ENCODE results near the gene OR10Z1.

OR10Z1 gene, protein sequence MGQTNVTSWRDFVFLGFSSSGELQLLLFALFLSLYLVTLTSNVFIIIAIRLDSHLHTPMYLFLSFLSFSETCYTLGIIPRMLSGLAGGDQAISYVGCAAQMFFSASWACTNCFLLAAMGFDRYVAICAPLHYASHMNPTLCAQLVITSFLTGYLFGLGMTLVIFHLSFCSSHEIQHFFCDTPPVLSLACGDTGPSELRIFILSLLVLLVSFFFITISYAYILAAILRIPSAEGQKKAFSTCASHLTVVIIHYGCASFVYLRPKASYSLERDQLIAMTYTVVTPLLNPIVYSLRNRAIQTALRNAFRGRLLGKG

DNA sequence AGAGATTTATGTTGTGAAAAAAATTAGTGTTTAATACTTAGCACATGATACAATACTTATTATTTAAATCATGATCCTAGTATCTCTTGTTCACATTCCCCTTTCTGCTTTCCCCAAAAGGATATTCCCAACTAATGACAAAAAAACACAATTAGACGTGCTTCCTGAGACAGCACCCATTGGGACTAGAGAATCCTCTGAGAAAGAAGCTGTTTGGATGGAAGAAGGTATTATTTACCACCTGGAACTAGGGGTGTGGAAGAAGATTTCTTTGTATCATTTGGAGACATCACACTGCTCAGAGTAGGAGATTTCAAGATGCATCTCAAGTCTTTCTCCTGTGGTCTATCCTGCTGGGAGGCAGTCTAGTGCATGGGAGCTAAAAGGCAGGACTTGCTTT, at the start of gene OR10Z1:
TSS of gene OR10Z1 (plus strand) at position 301 of the 400 bp plus-strand sequence. CDS start 1,171 bp downstream, outside the sequence.
- Histone ChIP-seq H3K79me2 (ENCODE audit: insufficient read depth, low read length) (no peaks in the 10 kb centered on the region), H4K20me1 (ENCODE audit: insufficient read depth, low read length) (no peaks in the 10 kb centered on the region), H3F3A (ENCODE audit: insufficient read depth, low read length) (no peaks in the 10 kb centered on the region), H3K4me3 (ENCODE audit: low read depth, low read length, poor library complexity, severe bottlenecking) (no peak within 1 kb of the TSS), H3K9me2 (ENCODE audit: low read depth, low read length) (no peaks in the 10 kb centered on the region), H3K27ac (ENCODE audit: low read depth, low read length, poor library complexity, severe bottlenecking) (no peak within 1 kb of the TSS), H3K27me3 (ENCODE audit: insufficient read depth, low read length) (no peaks in the 10 kb centered on the region), H3K4me2 (ENCODE audit: low read length) (no peak within 1 kb of the TSS), H2AFZ (ENCODE audit: low read length) (no peak within 1 kb of the TSS), H3K9ac (ENCODE audit: low read length) (no peak within 1 kb of the TSS), H3K4me1 (ENCODE audit: insufficient read depth, low read length, severe bottlenecking) (no peaks in the 10 kb centered on the region), H3K9me3 (ENCODE audit: low read length) (no peaks in the 10 kb centered on the region), H3K36me3 (ENCODE audit: insufficient read depth, low read length) (no peaks in the 10 kb centered on the region)
- TF ChIP-seq, protein P1, sequence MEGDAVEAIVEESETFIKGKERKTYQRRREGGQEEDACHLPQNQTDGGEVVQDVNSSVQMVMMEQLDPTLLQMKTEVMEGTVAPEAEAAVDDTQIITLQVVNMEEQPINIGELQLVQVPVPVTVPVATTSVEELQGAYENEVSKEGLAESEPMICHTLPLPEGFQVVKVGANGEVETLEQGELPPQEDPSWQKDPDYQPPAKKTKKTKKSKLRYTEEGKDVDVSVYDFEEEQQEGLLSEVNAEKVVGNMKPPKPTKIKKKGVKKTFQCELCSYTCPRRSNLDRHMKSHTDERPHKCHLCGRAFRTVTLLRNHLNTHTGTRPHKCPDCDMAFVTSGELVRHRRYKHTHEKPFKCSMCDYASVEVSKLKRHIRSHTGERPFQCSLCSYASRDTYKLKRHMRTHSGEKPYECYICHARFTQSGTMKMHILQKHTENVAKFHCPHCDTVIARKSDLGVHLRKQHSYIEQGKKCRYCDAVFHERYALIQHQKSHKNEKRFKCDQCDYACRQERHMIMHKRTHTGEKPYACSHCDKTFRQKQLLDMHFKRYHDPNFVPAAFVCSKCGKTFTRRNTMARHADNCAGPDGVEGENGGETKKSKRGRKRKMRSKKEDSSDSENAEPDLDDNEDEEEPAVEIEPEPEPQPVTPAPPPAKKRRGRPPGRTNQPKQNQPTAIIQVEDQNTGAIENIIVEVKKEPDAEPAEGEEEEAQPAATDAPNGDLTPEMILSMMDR (IDR thresholded peaks at IDR 0.05; ENCODE audit: low read length) = no peak
- no peak for TF ChIP-seq EZH2 (IDR thresholded peaks at IDR 0.05; ENCODE audit: borderline replicate concordance, low read length)

DNA sequence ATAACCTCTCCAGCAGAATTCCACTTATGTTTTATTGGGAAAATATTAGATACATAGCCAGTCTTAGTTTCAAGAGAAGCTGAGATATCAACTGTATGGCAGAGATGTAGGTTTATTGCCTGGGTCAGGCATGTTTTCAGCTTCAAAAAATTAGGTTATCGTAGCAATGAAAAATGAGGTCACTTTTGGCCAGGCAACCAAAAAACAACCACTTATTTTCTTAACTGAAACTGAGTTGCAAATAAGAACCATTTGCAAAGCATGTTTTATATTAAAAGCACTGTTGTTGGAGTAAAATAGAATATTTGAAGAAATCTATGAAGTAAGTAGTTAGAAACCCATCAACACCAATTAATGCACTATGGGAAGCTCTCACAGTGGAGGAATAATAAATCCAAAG, 45.4 kb upstream of the OR10Z1 start:
- Histone ChIP-seq H3K9ac (ENCODE audit: low read length) (no peak overlapping the region), H2AFZ (ENCODE audit: low read length) (no peak overlapping the region), H3K79me2 (ENCODE audit: insufficient read depth, low read length) (no peaks in the 10 kb centered on the region), H4K20me1 (ENCODE audit: insufficient read depth, low read length) (no peaks in the 10 kb centered on the region), H3K9me2 (ENCODE audit: low read depth, low read length) (no peaks in the 10 kb centered on the region), H3K36me3 (ENCODE audit: insufficient read depth, low read length) (no peaks in the 10 kb centered on the region), H3K4me2 (ENCODE audit: low read length) (no peak overlapping the region), H3K27me3 (ENCODE audit: insufficient read depth, low read length) (no peaks in the 10 kb centered on the region), H3K9me3 (ENCODE audit: low read length) (no peaks in the 10 kb centered on the region), H3K4me1 (ENCODE audit: insufficient read depth, low read length, severe bottlenecking) (peaks cover 4% of the 10 kb centered on the region), H3F3A (ENCODE audit: insufficient read depth, low read length) (no peaks in the 10 kb centered on the region; the same call in 1 of the 2 replicates), H3K27ac (ENCODE audit: low read depth, low read length, poor library complexity, severe bottlenecking) (no peak overlapping the region), H3K4me3 (ENCODE audit: low read depth, low read length, poor library complexity, severe bottlenecking) (no peak overlapping the region)
- TF ChIP-seq, protein P1 (IDR thresholded peaks at IDR 0.05; ENCODE audit: low read length) = no peak
- TF ChIP-seq EZH2 (IDR thresholded peaks at IDR 0.05; ENCODE audit: borderline replicate concordance, low read length) = no peak

DNA sequence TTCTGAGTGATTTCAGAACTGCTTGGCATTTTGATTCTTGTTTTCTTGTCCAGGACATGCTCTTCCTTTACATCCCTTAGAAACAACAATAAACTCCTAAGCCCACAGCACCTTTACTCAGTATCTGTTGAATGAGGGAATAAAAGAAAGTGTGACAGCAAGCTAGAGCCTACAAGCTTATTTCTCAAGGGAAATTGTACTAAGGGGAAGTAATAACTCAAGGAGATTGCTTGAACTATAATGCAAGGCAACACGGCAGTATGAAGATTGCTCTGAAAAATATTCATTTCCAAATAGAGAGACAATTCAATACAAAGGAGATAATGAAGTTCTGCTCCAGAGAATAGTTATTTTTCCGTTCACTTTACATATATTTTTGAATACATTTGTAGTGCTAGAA, 41.2 kb upstream of the OR10Z1 start:
- Histone ChIP-seq H3K27me3 (ENCODE audit: insufficient read depth, low read length) (no peaks in the 10 kb centered on the region), H3K4me2 (ENCODE audit: low read length) (no peak overlapping the region)

More for the DNA sequence above, 41.2 kb upstream of the OR10Z1 start:
- H3K9me2 ChIP-seq (ENCODE audit: low read depth, low read length) = no peaks in the 10 kb centered on the region
- no peak overlapping the region for H3K27ac ChIP-seq (ENCODE audit: low read depth, low read length, poor library complexity, severe bottlenecking)
- peaks cover 6% of the 10 kb centered on the region for H3K4me1 ChIP-seq (ENCODE audit: insufficient read depth, low read length, severe bottlenecking)
- H3K4me3 ChIP-seq (ENCODE audit: low read depth, low read length, poor library complexity, severe bottlenecking) = no peak overlapping the region
- no peaks in the 10 kb centered on the region for H3K9me3 ChIP-seq (ENCODE audit: low read length)
- H3K79me2 ChIP-seq (ENCODE audit: insufficient read depth, low read length) = no peaks in the 10 kb centered on the region
- H2AFZ ChIP-seq (ENCODE audit: low read length) = no peak overlapping the region
- H3K36me3 ChIP-seq (ENCODE audit: insufficient read depth, low read length) = no peaks in the 10 kb centered on the region
- H4K20me1 ChIP-seq (ENCODE audit: insufficient read depth, low read length) = no peaks in the 10 kb centered on the region
- no peak overlapping the region for H3K9ac ChIP-seq (ENCODE audit: low read length)
- no peak for TF ChIP-seq EZH2 (IDR thresholded peaks at IDR 0.05; ENCODE audit: borderline replicate concordance, low read length)
- TF ChIP-seq, protein P1 (IDR thresholded peaks at IDR 0.05; ENCODE audit: low read length) = no peak
- no peaks in the 10 kb centered on the region for H3F3A ChIP-seq (ENCODE audit: insufficient read depth, low read length)

Data from OCI-LY1 (cell line).